HepG2 (cell line): Measurements from ENCODE around the gene NPHP1. TPM values are rescaled to one million over a fixed set of nuclear protein-coding genes. Genes with fewer than 3 reads are reported as not detected.

ENCODE experiments used
- CEBPG ChIP-seq: IDR thresholded peaks from 2 replicates; pipeline ENCODE4 v1.6.1; 2016
- DNMT1 ChIP-seq: sonication (generic); formaldehyde crosslinking; IDR thresholded peaks from 2 replicates; pipeline ENCODE4 v1.5.1; 2020; ENCODE audit warnings: mild to moderate bottlenecking, missing genetic modification reagents
- DNMT3B ChIP-seq: conservative IDR thresholded peaks from 2 replicates; pipeline ENCODE4 v1.6.1; 2016; ENCODE audit warnings: missing biosample characterization, control low read depth
- DPF2 ChIP-seq: sonication (generic); formaldehyde crosslinking; IDR thresholded peaks from 2 replicates; pipeline ENCODE4 v1.4.0; 2020; ENCODE audit warnings: mild to moderate bottlenecking, low read depth, missing genetic modification reagents, borderline replicate concordance
- GLMP ChIP-seq: sonication (generic); formaldehyde crosslinking; IDR thresholded peaks from 2 replicates; pipeline ENCODE4 v1.9.0; 2021; ENCODE audit warnings: missing genetic modification reagents, mild to moderate bottlenecking, borderline replicate concordance
- HDAC1 ChIP-seq: sonication (generic); formaldehyde crosslinking; IDR thresholded peaks from 2 replicates; pipeline ENCODE4 v1.5.1; 2020; ENCODE audit warnings: mild to moderate bottlenecking, missing genetic modification reagents
- HIC2 ChIP-seq: sonication (generic); formaldehyde crosslinking; IDR thresholded peaks from 2 replicates; pipeline ENCODE4 v1.9.0; 2022; ENCODE audit warnings: low read depth, missing genetic modification reagents
- HMGXB4 ChIP-seq, 2 experiments: sonication (generic) in 1 of 2; formaldehyde crosslinking in 1 of 2; IDR thresholded peaks; 2 replicates each; pipeline versions ENCODE4 v1.4.0 to v1.6.1; 2018 to 2020; ENCODE audit warnings: missing genetic modification reagents in 2 of 2, borderline replicate concordance in 1 of 2, low read depth in 1 of 2, mild to moderate bottlenecking in 1 of 2, missing biosample characterization in 1 of 2
- PATZ1 ChIP-seq: sonication (generic); formaldehyde crosslinking; IDR thresholded peaks from 2 replicates; pipeline ENCODE4 v1.4.0; 2020; ENCODE audit warnings: missing genetic modification reagents
- PAXIP1 ChIP-seq: sonication (generic); formaldehyde crosslinking; conservative IDR thresholded peaks from 2 replicates; pipeline ENCODE4 v1.4.0; 2020; ENCODE audit warnings: mild to moderate bottlenecking, missing genetic modification reagents, moderate library complexity
- SP4 ChIP-seq: sonication (generic); formaldehyde crosslinking; IDR thresholded peaks from 2 replicates; pipeline ENCODE4 v1.8.1; 2023; ENCODE audit warnings: mild to moderate bottlenecking, missing genetic modification reagents
- TBP ChIP-seq: sonication (generic); formaldehyde crosslinking; IDR thresholded peaks from 2 replicates; pipeline ENCODE4 v1.5.0; 2020; ENCODE audit warnings: missing genetic modification reagents
- ZNF225 ChIP-seq: sonication (generic); formaldehyde crosslinking; IDR thresholded peaks from 2 replicates; pipeline ENCODE4 v1.4.0; 2020; ENCODE audit warnings: mild to moderate bottlenecking, missing genetic modification reagents
- ZNF383 ChIP-seq: sonication (generic); formaldehyde crosslinking; IDR thresholded peaks from 2 replicates; pipeline ENCODE4 v1.4.0; 2020; ENCODE audit warnings: missing genetic modification reagents, mild to moderate bottlenecking, borderline replicate concordance
- ZNF770 ChIP-seq: sonication (generic); formaldehyde crosslinking; IDR thresholded peaks from 2 replicates; pipeline ENCODE4 v1.5.0; 2020; ENCODE audit warnings: mild to moderate bottlenecking, missing genetic modification reagents
- ZSCAN21 ChIP-seq: sonication (generic); formaldehyde crosslinking; IDR thresholded peaks from 2 replicates; pipeline ENCODE4 v1.8.0; 2022; ENCODE audit warnings: mild to moderate bottlenecking, missing genetic modification reagents, moderate library complexity, borderline replicate concordance
- polyA plus RNA-seq, 8 experiments: library from polyadenylated mRNA; depleted of rRNA in 3 of 8; stranded (reverse) in 7 of 8; unstranded in 1 of 8; fragments of >200 nt; fragmentation: Illumina TruSeq in 4 of 8; extraction: Trizol in 4 of 8; gene quantifications; 2 replicates each; pipeline versions ENCODE4 v1.2.1 to v1.2.3, GENCODE V29; 2011 to 2016; ENCODE audit warnings: low read depth in 4 of 8, missing spikeins in 1 of 8, mixed read lengths in 1 of 8; ENCODE audit not compliant: insufficient read depth in 1 of 8
- total RNA-seq, 5 experiments: library from RNA; depleted of rRNA; stranded (reverse); fragments of >200 nt; fragmentation: Illumina TruSeq; extraction: Trizol; gene quantifications; 2 replicates each; pipeline ENCODE4 v1.2.3, GENCODE V29; 2016; ENCODE audit warnings: low read depth in 1 of 5

The NPHP1 gene
- total and polyA plus RNA-seq, 2 of the 13 experiments (the other 11 are each of a cell fraction or from before 2014, with no cell fraction given), result 2.7 to 4.8 TPM

GRCh38 chr2:110157153-110157793 lies 47.5 kb downstream of the NPHP1 start (continued):
- TF ChIP-seq GLMP (CRISPR knock-in tag) (no peak), DNMT1 (no peak), DNMT3B (CRISPR knock-in tag) (no peak), ZNF770 (no peak), HMGXB4 (CRISPR knock-in tag; IDR thresholded peaks at IDR 0.05; ENCODE audit: borderline replicate concordance in 1 of 2, low read depth in 1 of 2) (0 out of 4 replicates have a peak, but pooled peaks of 1 of the 2 experiments have one; percentile 24), ZNF225 (CRISPR knock-in tag) (no peak), HIC2 (CRISPR knock-in tag) (no peak), PAXIP1 (CRISPR knock-in tag) (no peak), DPF2 (no peak), HDAC1 (no peak), ZNF383 (CRISPR knock-in tag) (no peak), SP4 (CRISPR knock-in tag) (no peak), PATZ1 (CRISPR knock-in tag) (no peak), TBP (no peak), CEBPG (CRISPR knock-in tag) (0 out of 2 replicates have a peak, but pooled peaks have one; percentile 7), ZSCAN21 (CRISPR knock-in tag) (no peak)
